HL-60/S4 (cell line): ENCODE data around the gene PRKRIP1.
"Not testable (repeated sequence)": the region's sequence is repeated elsewhere in the genome, so short reads cannot be mapped to it uniquely, and the experiment has no call there.

ENCODE experiments used
- in situ Hi-C: fragments of 300-500 bp; cut with MboI; formaldehyde crosslinking; loops from 2 replicates; pipeline ENCODE4 v1.14.3; 2022; ENCODE audit warnings: low sequenced_read_pairs

PRKRIP1 gene

DNA sequence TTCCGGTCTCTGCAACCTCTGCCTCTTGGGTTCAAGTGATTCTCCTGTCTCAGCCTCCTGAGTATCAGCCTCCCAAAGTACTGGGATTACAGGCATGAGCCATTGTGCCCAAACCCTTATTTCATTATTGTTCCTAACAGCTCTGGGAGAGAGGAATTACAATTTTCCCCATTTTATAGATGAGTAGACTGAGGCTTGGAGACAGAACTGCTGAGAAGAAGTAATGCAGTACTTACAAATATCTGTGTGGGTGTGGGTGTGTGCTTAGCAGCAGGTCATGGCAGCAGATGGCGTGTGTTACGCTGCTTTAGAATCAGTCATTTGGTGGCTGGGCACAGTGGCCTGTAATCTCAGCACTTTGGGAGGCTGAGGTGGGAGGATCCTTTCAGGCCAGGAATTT, 7.4 kb downstream of the PRKRIP1 start:
- in situ Hi-C loops = no loop called here

GRCh38 chr7:102404005-102404861, 8.1 kb downstream of the PRKRIP1 start:
- in situ Hi-C loops = no loop called here

GRCh38 chr7:102404862-102405188, 8.7 kb downstream of the PRKRIP1 start:
- in situ Hi-C loops = not testable (repeated sequence)

DNA sequence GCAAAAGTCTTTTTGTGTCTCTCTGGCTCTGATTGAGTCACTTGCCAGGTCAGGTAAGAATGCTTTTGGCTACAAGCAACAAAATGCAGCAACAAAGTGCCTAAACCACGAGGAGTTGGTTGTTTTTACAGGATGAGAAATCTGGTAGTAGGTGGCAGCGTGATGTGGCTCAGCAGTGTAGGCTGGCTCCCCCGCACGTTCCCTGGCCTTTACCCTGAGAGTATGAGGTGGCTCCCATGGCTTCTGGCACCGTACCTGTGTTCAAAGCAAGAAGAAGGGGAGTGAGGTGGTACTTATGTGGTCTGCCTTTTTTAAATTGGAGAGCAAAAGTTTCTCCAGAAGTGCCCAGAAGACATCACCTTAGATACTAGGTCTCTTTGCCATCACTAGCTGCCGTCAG, 11.7 kb downstream of the PRKRIP1 start:
- in situ Hi-C loops = no loop called here

- in situ Hi-C loops = not testable (repeated sequence)
Observed at GRCh38 chr7:102408530-102408929, 12.4 kb downstream of the PRKRIP1 start.

DNA sequence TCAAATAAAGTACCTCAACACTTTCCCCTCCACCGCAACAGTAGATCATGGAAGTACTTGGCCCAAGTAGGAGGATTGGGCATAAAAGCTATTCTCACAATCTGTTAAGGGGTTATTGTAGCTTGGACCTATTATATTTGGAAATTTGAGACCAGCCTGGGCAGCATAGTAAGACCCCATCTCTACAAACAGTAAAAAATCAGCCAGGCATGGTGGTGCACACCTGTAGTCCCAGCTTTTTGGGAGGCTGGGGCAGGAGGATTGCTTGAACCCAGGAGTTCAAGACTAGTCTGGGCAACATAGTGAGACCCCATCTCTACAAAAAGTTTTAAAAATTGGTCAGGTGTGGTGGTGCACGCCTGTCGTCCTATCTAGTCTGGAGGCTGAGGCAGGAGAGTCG, 13.2 kb downstream of the PRKRIP1 start:
- in situ Hi-C loops = no loop called here

- in situ Hi-C loops = no loop called here
Observed at GRCh38 chr7:102410123-102410522, 14.0 kb downstream of the PRKRIP1 start.

GRCh38 chr7:102410918-102411317, 14.8 kb downstream of the PRKRIP1 start:
- in situ Hi-C loops = no loop called here

DNA sequence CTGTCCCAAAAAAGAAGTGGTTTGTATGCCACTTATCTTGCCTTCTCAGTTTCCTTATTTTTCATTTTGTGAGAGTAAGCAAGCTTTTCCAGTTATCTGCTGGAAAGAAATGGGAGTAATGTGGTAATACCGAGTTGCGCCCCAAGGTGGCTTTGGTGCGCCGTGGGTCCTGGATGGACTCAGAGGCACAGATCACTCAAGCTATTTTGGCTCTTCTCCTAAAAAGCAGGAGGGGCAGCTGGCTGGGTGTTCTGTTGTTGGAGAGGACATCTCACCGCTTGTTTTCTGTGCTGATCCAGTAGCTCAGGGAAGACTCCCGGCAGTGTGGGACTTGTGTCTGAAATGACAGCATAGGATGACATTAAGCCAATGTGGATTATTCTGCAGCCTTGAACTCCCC, 16.4 kb downstream of the PRKRIP1 start:
- in situ Hi-C loops = no loop called here

GRCh38 chr7:102413091-102413490, 16.9 kb downstream of the PRKRIP1 start:
- in situ Hi-C loops = no loop called here

DNA sequence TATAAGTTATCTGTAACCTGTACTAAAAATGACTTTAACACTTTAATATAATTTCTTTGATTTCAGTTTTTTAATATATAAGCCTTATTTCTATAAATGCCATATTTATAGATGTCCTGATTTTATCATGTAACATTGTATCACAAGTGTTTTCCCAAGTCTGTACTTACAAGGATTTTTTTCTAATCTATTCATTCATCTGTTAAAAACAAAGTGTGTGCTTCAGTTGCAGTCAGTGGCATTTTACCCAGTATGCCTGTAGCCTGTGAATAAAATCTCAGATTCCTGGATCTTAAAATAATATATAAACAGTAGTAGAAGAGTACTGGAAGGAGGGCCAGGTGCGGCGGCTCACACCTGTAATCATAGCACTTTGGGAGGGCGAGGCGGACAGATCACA, 17.4 kb downstream of the PRKRIP1 start:
- in situ Hi-C loops = no loop called here

GRCh38 chr7:102415685-102416225, 19.6 kb downstream of the PRKRIP1 start:
- in situ Hi-C loops = no loop called here

DNA sequence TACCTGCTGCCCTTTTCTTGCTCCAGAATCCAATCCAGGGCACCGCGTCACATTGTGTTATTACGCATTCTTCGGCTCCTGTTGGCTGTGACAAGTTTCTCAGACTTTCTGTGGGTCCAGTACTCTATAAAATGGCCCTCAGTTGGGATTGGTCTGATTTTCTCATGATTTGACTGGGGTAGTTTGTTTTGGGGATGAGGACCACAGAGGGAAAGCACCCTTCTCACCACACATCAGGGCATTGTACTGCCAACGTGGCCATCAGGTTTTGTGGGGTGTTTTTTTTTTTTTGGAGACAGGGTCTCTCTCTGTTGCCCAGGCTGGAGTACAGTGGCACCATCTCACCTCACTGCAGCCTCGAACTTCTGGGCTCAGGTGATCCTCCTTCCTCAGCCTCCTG, 20.2 kb downstream of the PRKRIP1 start:
- in situ Hi-C loops = no loop called here

- in situ Hi-C loops = no loop called here
Observed at GRCh38 chr7:102417105-102417504, 20.9 kb downstream of the PRKRIP1 start.

DNA sequence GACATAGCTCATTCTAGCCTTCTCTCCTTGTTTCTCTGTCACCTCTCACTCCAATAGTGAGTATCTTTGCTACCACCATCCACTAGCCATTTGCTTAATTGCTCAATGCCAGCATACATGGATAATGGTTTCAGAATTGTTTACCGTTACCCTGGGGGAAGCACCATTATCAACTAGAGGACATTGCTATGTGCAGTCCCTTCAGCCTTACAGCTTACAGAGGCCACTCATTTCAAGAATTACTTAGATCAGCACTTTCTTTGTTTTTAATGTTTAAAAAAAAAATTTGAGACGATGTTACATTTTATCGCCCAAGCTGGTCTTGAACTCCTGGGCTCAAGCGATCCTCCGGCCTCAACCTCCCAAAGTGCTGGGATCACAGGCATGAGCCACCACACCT, 22.4 kb downstream of the PRKRIP1 start:
- in situ Hi-C loops = no loop called here

- in situ Hi-C loops = no loop called here
Observed at GRCh38 chr7:102421706-102422240, 25.6 kb downstream of the PRKRIP1 start.

DNA sequence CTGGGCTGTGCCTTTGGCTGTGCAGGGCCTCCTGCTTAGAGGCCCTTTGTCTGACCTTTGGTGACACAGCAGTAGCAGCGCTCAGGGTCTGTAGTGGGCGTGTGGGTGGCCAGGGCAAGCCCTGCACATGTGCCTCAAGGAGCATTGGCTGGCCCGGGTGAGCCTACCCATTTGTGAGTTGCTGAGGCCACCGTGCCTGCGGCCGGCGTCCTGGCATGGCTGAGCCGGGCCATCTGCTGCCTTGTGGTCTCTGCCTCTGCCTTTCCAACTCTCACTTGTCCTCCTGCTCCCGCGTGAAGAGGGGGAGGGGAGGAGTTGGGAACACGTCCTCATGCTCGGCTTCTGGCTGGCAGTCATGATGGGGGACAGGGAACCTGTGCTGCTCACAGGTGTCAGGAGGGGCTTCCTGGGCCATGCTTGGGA, 28.0 kb downstream of the PRKRIP1 start:
- in situ Hi-C loops = no loop called here

DNA sequence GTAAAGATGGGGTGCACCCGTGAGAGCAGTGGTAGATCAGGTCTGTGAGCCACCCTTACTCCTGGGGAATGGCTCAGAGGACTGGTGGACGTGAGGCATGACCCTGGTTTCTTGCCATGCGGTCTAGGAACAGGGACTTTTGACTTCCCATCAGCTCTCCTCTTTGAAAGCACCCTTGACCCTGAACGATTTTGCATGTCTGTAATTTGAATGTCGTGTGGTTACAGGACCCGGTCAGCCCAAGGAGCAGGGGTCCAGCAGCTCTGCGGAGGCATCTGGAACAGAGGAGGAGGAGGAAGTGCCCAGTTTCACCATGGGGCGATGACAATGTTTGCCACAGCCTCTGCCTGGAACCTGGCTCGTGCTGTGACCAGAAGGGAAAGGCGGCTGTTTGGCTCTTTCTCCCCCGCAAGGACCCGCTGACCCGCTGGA, 28.6 kb downstream of the PRKRIP1 start:
- in situ Hi-C loops = no loop called here

- in situ Hi-C loops = no loop called here
Observed at GRCh38 chr7:102425639-102426267, 29.6 kb downstream of the PRKRIP1 start.

DNA sequence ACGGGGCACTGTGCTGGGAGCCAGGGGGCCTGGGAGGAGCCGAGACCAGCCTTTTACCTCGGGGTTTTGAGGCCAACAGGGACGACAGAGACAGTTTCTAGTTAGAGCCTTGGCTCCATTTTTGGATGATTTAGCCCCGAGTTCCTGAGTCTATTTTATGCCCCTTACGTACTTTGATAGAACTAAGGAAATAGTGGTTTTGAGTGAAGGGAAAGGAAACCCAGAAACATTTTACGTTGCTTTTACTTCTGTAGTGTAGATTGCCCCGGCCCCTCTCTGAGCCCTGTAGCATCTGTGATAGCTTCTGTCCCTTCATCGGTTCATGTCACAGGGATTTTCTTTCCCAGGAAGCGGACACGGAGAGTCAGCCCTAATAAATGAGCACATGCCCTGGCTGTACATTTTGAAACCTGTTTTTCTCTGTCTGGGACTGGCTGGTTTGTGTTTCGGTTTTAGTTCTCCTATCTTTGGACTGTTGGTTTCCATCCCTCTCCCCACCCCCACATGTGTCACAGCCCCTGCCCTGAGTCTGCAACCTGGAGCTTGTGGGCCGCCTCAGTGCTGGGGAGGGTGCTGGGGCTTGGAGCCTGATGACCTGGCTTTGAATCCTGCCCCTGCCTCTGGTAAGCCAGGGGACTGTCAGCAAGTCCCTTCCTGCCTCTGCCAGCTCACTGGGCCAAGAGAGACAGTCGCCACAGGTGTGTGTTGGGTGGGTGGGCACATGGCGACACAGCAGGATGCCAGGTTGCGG, 30.3 kb downstream of the PRKRIP1 start:
- in situ Hi-C loops = no loop called here

- in situ Hi-C loops = no loop called here
Observed at GRCh38 chr7:102427019-102427405, 30.8 kb downstream of the PRKRIP1 start.
